K562 (cell line): Measurements from ENCODE around the gene EPSTI1.

ENCODE experiments used
- CBFB ChIP-seq: sonication (generic); formaldehyde crosslinking; IDR thresholded peaks from 2 replicates; pipeline ENCODE4 v1.4.0; 2020; ENCODE audit warnings: mild to moderate bottlenecking, missing genetic modification reagents
- SIRT6 ChIP-seq: IDR thresholded peaks from one replicate; pipeline ENCODE4 v1.6.1; 2012; ENCODE audit warnings: low read depth, mild to moderate bottlenecking, control low read depth, inconsistent platforms, low read length, moderate library complexity
- TF ChIP-seq, protein P1 (sequence below), 2 experiments: fragments of 150-350 bp in 1 of 2; IDR thresholded peaks; 2 replicates each; pipeline ENCODE4 v1.6.1; 2012 to 2016; ENCODE audit warnings: low read depth in 2 of 2, low read length in 2 of 2, mild to moderate bottlenecking in 1 of 2, moderate library complexity in 1 of 2

DNA sequence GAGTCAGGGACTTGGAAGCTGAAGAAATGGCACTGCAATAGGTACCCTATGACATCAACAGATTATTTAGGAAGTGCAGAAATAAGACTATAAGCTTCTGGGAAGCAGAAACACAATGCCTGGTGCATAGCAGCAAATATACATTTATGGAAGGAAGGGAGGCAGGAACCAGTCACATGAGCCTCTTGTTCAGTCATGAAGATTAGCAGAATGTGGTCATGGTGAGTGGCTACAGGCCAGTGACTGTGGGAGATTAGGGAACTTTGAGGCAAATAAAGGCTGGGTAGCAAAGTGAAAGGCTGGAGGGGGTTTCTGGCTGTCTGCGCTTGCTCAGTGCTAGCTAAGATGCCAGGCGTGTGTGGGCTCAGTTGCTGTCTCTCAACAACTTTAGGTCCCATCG, 96.3 kb downstream of the EPSTI1 start:
- TF ChIP-seq, protein P1, sequence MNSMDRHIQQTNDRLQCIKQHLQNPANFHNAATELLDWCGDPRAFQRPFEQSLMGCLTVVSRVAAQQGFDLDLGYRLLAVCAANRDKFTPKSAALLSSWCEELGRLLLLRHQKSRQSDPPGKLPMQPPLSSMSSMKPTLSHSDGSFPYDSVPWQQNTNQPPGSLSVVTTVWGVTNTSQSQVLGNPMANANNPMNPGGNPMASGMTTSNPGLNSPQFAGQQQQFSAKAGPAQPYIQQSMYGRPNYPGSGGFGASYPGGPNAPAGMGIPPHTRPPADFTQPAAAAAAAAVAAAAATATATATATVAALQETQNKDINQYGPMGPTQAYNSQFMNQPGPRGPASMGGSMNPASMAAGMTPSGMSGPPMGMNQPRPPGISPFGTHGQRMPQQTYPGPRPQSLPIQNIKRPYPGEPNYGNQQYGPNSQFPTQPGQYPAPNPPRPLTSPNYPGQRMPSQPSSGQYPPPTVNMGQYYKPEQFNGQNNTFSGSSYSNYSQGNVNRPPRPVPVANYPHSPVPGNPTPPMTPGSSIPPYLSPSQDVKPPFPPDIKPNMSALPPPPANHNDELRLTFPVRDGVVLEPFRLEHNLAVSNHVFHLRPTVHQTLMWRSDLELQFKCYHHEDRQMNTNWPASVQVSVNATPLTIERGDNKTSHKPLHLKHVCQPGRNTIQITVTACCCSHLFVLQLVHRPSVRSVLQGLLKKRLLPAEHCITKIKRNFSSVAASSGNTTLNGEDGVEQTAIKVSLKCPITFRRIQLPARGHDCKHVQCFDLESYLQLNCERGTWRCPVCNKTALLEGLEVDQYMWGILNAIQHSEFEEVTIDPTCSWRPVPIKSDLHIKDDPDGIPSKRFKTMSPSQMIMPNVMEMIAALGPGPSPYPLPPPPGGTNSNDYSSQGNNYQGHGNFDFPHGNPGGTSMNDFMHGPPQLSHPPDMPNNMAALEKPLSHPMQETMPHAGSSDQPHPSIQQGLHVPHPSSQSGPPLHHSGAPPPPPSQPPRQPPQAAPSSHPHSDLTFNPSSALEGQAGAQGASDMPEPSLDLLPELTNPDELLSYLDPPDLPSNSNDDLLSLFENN (IDR thresholded peaks at IDR 0.05; ENCODE audit: low read depth in 2 of 2, low read length in 2 of 2): no peak
- TF ChIP-seq CBFB (CRISPR knock-in tag): no peak
- no peak for TF ChIP-seq SIRT6
